Neural cell (in vitro differentiated cells): Measurements from ENCODE around the gene RALGPS1. TPM values are rescaled to one million over a fixed set of nuclear protein-coding genes. Genes with fewer than 3 reads are reported as not detected.

Experiments
- H2AFZ ChIP-seq: fragments of 200-600, 300-800 bp; sonication (generic), shearing (Covaris generic); 2 replicates; pipeline ENCODE4 v1.6.0; 2014; ENCODE audit warnings: low read depth, mild to moderate bottlenecking, antibody characterized with exemption, low read length, moderate library complexity
- H3F3A ChIP-seq: fragments of 200-600 bp; shearing (Covaris generic); 2 replicates; pipeline ENCODE4 v1.6.1; 2016; ENCODE audit warnings: mild to moderate bottlenecking, moderate library complexity, mixed read lengths, antibody characterized with exemption, low read length; ENCODE audit not compliant: insufficient read depth, poor library complexity, severe bottlenecking
- H3K27ac ChIP-seq: fragments of 200-600, 300-800 bp; sonication (generic), shearing (Covaris generic); 2 replicates; pipeline ENCODE4 v1.5.1; 2014; ENCODE audit warnings: mild to moderate bottlenecking, low read length, moderate library complexity
- H3K27me3 ChIP-seq: fragments of 300-800, 200-600 bp; sonication (generic), shearing (Covaris generic); 2 replicates; pipeline ENCODE4 v1.6.0; 2014; ENCODE audit warnings: mild to moderate bottlenecking, low read depth, low read length, moderate library complexity; ENCODE audit not compliant: insufficient read depth
- H3K36me3 ChIP-seq: fragments of 300-800, 200-600 bp; sonication (generic), shearing (Covaris generic); 2 replicates; pipeline ENCODE4 v1.5.1; 2014; ENCODE audit warnings: mild to moderate bottlenecking, antibody characterized with exemption, low read length, moderate library complexity; ENCODE audit not compliant: insufficient read depth
- H3K4me2 ChIP-seq: fragments of 300-800, 200-600 bp; sonication (generic), shearing (Covaris generic); 2 replicates; pipeline ENCODE4 v1.6.0; 2014; ENCODE audit warnings: mild to moderate bottlenecking, low read length
- H3K4me3 ChIP-seq: fragments of 300-800, 200-600 bp; sonication (generic), shearing (Covaris generic); 2 replicates; pipeline ENCODE4 v1.5.1; 2014; ENCODE audit warnings: mild to moderate bottlenecking, low read length, moderate library complexity
- H3K79me2 ChIP-seq: fragments of 200-600 bp; shearing (Covaris generic); replicated peaks from 2 replicates; pipeline ENCODE4 v1.6.0; 2014; ENCODE audit warnings: mild to moderate bottlenecking, low read length, moderate library complexity; ENCODE audit not compliant: insufficient read depth
- H3K9ac ChIP-seq: fragments of 300-800, 200-600 bp; sonication (generic), shearing (Covaris generic); 2 replicates; pipeline ENCODE4 v1.6.1; 2016; ENCODE audit warnings: mild to moderate bottlenecking, low read length, mixed read lengths
- H3K9me2 ChIP-seq: fragments of 200-600 bp; shearing (Covaris generic); 2 replicates; pipeline ENCODE4 v1.6.1; 2016; ENCODE audit warnings: mild to moderate bottlenecking, low read length, mixed read lengths; ENCODE audit not compliant: insufficient read depth
- H3K9me3 ChIP-seq: fragments of 200-600, 300-800 bp; sonication (generic), shearing (Covaris generic); 2 replicates; pipeline ENCODE4 v1.6.1; 2016; ENCODE audit warnings: mild to moderate bottlenecking, mixed run types, low read length, moderate library complexity, mixed read lengths
- H4K20me1 ChIP-seq: fragments of 200-600 bp; shearing (Covaris generic); 2 replicates; pipeline ENCODE4 v1.6.1; 2016; ENCODE audit warnings: mild to moderate bottlenecking, mixed run types; ENCODE audit not compliant: insufficient read depth
- CTCF ChIP-seq: fragments of 450-650 bp; IDR thresholded peaks from 2 replicates; pipeline ENCODE4 v1.5.1; 2014; ENCODE audit warnings: antibody characterized with exemption, mild to moderate bottlenecking, moderate library complexity; ENCODE audit not compliant: poor library complexity, severe bottlenecking
- EP300 ChIP-seq: fragments of 450-650 bp; conservative IDR thresholded peaks from 2 replicates; pipeline ENCODE4 v1.6.1; 2014; ENCODE audit warnings: antibody characterized with exemption, mild to moderate bottlenecking, moderate library complexity; ENCODE audit not compliant: poor library complexity, severe bottlenecking
- EZH2 ChIP-seq: fragments of 200-600, 300-800 bp; shearing (Covaris generic), sonication (generic); IDR thresholded peaks from 2 replicates; pipeline ENCODE4 v1.6.1; 2014; ENCODE audit warnings: antibody characterized with exemption, low read length, borderline replicate concordance, mild to moderate bottlenecking; ENCODE audit not compliant: insufficient read depth, poor library complexity, severe bottlenecking
- MXI1 ChIP-seq: fragments of 450-650 bp; conservative IDR thresholded peaks from 2 replicates; pipeline ENCODE4 v1.6.1; 2014; ENCODE audit warnings: antibody characterized with exemption, mild to moderate bottlenecking; ENCODE audit not compliant: poor library complexity, severe bottlenecking
- POLR2AphosphoS5 ChIP-seq: IDR thresholded peaks from 2 replicates; pipeline ENCODE4 v1.6.1; 2012
- RAD21 ChIP-seq: fragments of 450-650 bp; conservative IDR thresholded peaks from 2 replicates; pipeline ENCODE4 v1.6.1; 2014; ENCODE audit warnings: antibody characterized with exemption, mild to moderate bottlenecking, moderate library complexity
- REST ChIP-seq: IDR thresholded peaks from 2 replicates; pipeline ENCODE4 v1.6.1; 2012; ENCODE audit warnings: borderline replicate concordance
- SMC3 ChIP-seq: fragments of 450-650 bp; conservative IDR thresholded peaks from 2 replicates; pipeline ENCODE4 v1.6.1; 2014; ENCODE audit warnings: antibody characterized with exemption, mild to moderate bottlenecking, moderate library complexity; ENCODE audit not compliant: poor library complexity
- TAF1 ChIP-seq: IDR thresholded peaks from 2 replicates; pipeline ENCODE4 v1.6.1; 2012; ENCODE audit warnings: low read depth
- polyA plus RNA-seq: library from polyadenylated mRNA; depleted of rRNA; stranded (reverse); fragments of >200 nt; gene quantifications from 2 replicates; pipeline ENCODE4 v1.2.3, GENCODE V29; 2014

The RALGPS1 gene
- polyA plus RNA-seq, 1 donor from 2014 or later: 37.1 TPM

GRCh38 chr9:127149463-127150390, 235.1 kb downstream of the RALGPS1 start:
- Histone ChIP-seq H2AFZ (no peak overlapping the region), H3F3A (no peaks in the 10 kb centered on the region), H4K20me1 (no peaks in the 10 kb centered on the region), H3K4me2 (no peak overlapping the region), H3K9me2 (no peaks in the 10 kb centered on the region), H3K4me3 (no peak overlapping the region), H3K9ac (no peak overlapping the region), H3K27me3 (no peaks in the 10 kb centered on the region), H3K9me3 (no peaks in the 10 kb centered on the region), H3K36me3 (no peaks in the 10 kb centered on the region), H3K79me2 (no peaks in the 10 kb centered on the region), H3K27ac (no peak overlapping the region)
- no peak for TF ChIP-seq RAD21
- no peak for TF ChIP-seq EZH2
- no peak for TF ChIP-seq CTCF
- TF ChIP-seq EP300: no peak
- TF ChIP-seq SMC3: no peak
- TF ChIP-seq MXI1: no peak
- TF ChIP-seq TAF1: no peak
- TF ChIP-seq REST: no peak
- TF ChIP-seq POLR2AphosphoS5: no peak

DNA sequence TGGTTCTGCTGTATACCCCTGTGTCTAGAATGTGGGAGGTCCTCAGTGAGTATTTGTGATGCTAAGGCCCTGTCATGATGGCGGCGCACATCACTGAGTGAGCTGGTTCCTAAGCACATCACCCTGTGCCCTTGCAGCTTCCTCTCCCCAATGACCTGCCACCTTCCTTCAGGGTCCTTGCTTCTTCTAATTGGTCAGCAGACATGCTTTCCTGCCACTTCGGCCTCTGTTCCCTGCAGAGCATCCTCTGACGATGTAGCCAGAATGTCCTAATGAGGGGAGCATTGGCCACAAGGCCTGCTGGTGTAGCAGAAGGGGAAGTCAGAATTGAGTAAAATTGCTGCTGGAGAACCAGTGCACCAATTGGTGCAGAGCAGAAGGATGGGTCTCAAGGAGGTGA, 238.9 kb downstream of the RALGPS1 start:
- TF ChIP-seq REST (no peak), EZH2 (no peak), TAF1 (no peak), SMC3 (no peak), RAD21 (no peak), CTCF (no peak), MXI1 (no peak), EP300 (no peak), POLR2AphosphoS5 (no peak)
- Histone ChIP-seq H3K9me2 (no peaks in the 10 kb centered on the region), H3K79me2 (no peaks in the 10 kb centered on the region), H2AFZ (no peak overlapping the region), H3K9me3 (no peaks in the 10 kb centered on the region), H3K27ac (no peak overlapping the region), H3F3A (no peaks in the 10 kb centered on the region), H4K20me1 (no peaks in the 10 kb centered on the region), H3K4me2 (no peak overlapping the region), H3K36me3 (no peaks in the 10 kb centered on the region), H3K27me3 (no peaks in the 10 kb centered on the region), H3K4me3 (no peak overlapping the region), H3K9ac (no peak overlapping the region)
